GM18526 (cell line): ENCODE measurements around the gene CPSF7.

Source experiments
- POLR2A ChIP-seq: IDR thresholded peaks from 3 replicates; pipeline ENCODE4 v1.6.1; 2011; ENCODE audit not compliant: insufficient read length; ENCODE audit errors: extremely low read depth

CPSF7 gene

GRCh38 chr11:61411589-61411988, 18.2 kb downstream of the CPSF7 start:
- TF ChIP-seq POLR2A, result no peak

- no peak for TF ChIP-seq POLR2A
Observed at GRCh38 chr11:61406991-61407728, 22.6 kb downstream of the CPSF7 start.

GRCh38 chr11:61406067-61406466, 23.7 kb downstream of the CPSF7 start:
- no peak for TF ChIP-seq POLR2A

- TF ChIP-seq POLR2A, result no peak
Observed at GRCh38 chr11:61404641-61405040, 25.1 kb downstream of the CPSF7 start.

- no peak for TF ChIP-seq POLR2A
Observed at GRCh38 chr11:61404103-61404502, 25.7 kb downstream of the CPSF7 start.

GRCh38 chr11:61403658-61404057, 26.1 kb downstream of the CPSF7 start:
- TF ChIP-seq POLR2A, result no peak

GRCh38 chr11:61401573-61401972, 28.2 kb downstream of the CPSF7 start:
- TF ChIP-seq POLR2A, result no peak

- TF ChIP-seq POLR2A, result no peak
Observed at GRCh38 chr11:61401173-61401572, 28.6 kb downstream of the CPSF7 start.

- no peak for TF ChIP-seq POLR2A
Observed at GRCh38 chr11:61392981-61393595, 36.7 kb downstream of the CPSF7 start.

- no peak for TF ChIP-seq POLR2A
Observed at GRCh38 chr11:61390161-61390560, 39.6 kb downstream of the CPSF7 start.

- TF ChIP-seq POLR2A, result no peak
Observed at GRCh38 chr11:61384271-61385242, 45.2 kb downstream of the CPSF7 start.

- no peak for TF ChIP-seq POLR2A
Observed at GRCh38 chr11:61380884-61381283, 48.9 kb downstream of the CPSF7 start.

- TF ChIP-seq POLR2A, result no peak
Observed at GRCh38 chr11:61378713-61379313, 51.0 kb downstream of the CPSF7 start.

- TF ChIP-seq POLR2A, result no peak
Observed at GRCh38 chr11:61377461-61378160, 52.2 kb downstream of the CPSF7 start.

GRCh38 chr11:61375761-61376108, 54.0 kb downstream of the CPSF7 start:
- TF ChIP-seq POLR2A, result no peak
